Inferior parietal cortex (tissue), 1 donor: Measurements from ENCODE around the gene CUL4B.
"Not testable (repeated sequence)": the region's sequence is repeated elsewhere in the genome, so short reads cannot be mapped to it uniquely, and the experiment has no call there.

Experiments
- DNase-seq: peaks from one replicate; pipeline ENCODE4 v3.0.0-alpha.2; 2016; ENCODE audit errors: extremely low spot score

The CUL4B gene

DNA sequence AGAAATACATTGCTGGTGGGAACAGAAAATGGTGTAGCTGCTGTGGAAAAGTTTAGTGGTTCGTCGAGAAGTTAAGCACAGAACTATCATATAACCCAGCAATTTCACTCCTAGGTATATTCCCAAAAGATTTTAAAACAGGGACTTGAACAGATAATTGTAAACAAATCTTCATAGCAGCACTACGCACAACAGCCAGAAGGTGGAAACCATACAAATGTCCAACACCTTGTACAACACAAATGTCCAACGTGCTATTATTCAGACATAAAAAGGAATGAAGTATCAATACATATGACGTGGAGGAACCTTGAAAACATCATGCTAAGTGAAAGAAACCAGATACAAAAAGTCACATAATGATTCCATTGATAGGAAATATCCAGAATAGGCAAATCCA, 37.9 kb downstream of the CUL4B start:
- no peak for DNase-seq

DNA sequence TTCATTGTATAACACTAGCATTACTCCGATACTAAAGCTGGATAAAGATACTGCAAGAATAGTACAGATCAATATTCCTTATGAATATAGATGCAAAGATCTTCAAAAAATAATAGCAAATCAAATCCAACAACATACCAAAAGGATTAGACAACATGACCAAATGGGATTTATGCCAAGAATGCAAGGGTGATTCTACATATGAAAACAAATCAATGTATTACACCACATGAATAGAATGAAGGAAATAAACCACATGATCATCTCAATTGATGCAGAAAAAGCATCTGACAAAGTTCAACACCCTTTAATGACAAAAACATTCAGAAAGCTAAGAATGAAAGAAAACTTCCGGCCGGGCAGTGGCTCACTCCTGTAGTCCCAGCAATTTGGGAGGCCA, 42.8 kb downstream of the CUL4B start:
- DNase-seq: no peak

DNA sequence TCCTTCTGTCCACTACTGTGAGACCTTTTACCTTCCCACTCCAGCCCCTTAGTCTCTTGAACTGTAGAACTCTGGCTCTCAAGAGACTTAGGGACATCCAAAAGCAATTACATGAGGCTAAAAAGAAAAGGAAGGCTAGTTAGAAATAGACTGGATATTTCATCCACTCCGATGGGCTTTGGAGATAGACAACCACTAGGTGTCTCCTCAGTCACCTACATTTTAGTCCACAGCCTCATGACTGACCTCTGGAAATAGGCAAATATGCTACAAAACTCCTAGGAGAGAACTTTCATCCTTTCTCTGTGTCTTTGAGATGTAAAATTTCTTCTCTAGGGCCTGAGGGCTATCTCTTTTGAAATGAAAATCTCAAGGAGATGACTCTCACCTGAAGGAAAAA, 46.5 kb downstream of the CUL4B start:
- no peak for DNase-seq

DNA sequence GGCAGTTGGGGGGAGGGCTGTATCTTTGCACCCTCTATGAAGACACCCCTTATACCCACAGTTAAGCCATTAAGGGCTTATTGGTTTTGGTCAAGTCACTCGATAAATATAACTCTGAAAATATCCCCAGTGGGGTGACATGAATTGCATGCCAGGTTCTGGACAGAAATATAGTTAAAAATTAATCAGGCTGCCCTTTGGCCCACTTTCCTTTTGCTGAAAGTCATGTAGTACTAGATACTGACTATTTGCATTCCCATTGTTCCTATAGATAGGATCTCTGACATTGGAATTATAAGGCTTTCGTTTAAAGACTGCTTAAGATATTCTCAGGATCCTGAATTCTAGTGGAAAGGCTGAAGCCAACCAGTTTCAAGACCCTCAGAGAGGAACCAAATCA, 48.1 kb downstream of the CUL4B start:
- DNase-seq: no peak

DNA sequence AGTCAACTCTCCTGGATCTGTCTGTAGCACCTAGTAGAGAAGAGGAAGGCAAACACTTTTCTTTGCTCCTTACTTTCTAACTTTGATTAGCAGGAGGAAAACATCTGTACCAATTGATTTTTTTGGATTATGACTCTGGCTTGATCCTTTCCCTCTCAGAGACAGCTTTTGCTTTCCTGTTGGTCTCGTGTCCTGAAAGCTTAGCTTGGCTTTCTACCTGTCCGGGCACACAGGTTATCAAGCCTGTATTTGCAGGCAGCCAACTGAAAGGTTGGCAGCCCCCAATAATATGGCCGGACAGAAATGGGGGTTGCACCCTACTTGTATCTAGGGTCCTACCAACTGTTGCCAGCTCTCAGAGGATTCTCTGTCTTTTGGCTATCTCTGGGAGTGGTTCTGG, 48.5 kb downstream of the CUL4B start:
- DNase-seq: no peak

DNA sequence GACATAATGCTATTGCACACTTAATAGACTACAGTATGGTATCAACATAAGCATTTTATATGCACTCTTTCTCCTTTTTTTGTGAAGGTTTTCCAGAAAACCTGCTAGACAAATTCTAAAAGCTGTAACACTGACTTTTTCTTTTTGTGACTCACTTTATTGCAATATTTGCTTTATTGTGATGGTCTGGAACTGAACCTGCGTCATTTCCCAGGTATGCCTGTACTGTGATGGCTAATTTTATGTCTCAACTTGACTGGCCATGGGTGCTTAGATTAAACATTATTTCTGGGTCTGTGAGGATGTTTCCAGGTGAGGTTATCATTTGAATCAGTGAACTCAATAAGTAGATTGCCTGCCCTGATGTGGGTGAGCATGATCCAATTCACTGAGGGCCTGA, 56.2 kb downstream of the CUL4B start:
- DNase-seq: no peak

DNA sequence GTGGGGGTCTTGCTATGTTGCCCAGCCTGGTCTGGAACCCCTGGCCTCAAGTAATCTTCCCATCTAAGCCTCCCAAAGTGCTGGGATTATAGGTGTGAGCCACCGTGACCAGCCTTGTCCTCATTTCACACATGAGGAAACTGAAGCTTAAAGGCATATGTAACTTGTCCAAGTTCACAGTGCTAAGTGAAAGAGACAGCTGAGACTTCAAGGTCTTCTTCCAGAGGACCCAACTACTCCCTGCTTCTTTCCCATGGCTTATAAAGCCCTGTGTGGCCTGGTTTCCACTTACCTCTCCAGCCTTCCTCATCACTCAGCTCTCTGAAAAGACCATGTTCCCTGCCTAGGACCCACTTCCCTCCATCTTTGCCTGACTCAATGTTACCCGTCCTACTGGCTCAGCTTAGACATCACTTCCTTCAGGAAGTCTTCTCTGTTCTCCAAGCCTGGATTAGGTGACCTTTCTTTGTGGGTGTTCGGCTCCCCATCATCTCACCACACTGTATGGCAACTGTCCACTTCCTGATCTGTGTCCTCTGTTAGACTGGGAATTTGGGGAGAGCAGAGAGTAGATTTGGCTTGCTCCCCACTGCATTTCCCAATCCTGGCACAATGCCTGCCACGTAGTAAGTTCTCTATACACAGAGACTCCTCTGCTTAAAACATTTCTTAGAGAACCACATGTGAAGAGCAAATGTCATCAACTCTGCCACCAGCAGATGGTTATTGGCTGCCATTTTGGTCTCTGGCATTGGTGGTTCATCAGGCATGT, 61.3 kb downstream of the CUL4B start:
- no peak for DNase-seq

DNA sequence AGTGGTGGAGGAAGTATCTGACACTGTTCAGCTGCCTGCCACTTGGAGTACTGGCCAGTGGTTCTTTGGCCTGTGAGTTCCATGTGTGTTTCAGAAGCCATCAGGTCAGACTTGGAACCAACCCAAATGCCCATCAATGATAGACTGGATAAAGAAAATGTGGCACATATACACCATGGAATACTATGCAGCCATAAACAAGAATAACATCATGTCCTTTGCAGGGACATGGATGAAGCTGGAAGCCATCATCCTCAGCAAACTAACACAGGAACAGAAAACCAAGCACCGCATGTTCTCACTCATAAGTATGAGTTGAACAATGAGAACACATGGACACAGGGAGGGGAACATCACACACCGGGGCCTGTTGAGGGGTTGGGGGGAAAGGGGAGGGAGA, 70.6 kb downstream of the CUL4B start:
- DNase-seq: not testable (repeated sequence)

DNA sequence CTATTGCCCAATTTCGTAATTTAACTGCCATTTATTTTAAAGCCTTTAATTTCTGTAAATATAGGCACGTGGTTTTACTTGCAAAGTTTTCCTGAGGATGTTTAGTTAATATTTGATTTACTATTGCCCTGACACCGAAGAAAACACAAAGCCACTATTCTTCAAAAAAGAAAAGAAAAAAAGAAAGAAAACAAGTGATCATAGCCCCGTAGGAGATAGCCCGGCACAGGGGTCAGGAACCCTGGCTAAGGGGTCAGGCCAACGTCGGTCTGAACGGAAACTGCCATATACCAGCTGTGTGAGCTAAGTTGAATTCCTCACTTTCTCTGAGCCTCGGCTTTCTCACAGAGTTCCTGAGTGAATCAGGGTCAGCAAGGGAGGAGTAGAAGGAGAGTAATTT, 74.0 kb downstream of the CUL4B start:
- DNase-seq: no peak

DNA sequence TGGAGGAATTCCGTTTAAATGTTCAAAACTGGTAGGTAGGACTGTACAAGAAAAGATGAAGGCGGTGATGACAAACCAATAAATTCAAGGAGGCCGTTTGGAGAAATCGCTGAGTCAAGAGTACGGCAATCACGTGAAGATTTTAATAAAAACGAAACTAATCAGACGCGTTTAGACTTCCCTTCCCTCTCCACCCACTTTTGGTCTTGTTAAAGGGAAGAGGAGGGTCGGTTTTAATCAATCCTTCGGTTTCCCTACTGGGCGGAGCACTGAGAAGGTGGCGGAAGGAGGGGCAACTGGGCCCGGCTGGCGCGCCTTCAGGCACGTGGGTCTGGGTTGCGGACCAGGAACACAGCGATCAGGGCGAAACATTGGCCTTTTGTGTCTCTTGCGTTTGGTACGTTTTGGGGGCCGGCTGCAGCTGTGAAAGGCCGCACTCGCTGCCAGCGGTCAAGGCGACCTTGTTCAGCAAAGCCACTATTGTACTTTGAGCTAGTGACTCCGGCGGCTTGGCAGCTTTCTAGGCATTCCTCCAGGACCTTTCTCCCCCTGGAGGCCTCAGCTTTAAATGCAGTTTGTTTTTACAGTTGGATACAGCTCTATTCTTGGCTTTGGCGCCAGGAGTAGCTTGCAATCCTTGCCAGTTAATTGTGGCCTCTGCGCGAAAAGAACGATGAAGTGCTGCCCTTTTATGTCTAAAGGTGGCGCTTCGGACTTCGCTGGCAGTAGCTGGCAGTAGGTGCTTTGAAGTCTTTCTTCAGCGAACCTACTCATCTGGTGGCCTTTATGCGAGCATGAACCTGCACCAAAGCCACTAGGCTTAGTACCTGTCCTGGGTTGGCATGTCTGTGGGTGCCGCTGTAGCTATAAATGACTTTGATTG, 74.9 kb downstream of the CUL4B start:
- peak; percentile 82 for DNase-seq

DNA sequence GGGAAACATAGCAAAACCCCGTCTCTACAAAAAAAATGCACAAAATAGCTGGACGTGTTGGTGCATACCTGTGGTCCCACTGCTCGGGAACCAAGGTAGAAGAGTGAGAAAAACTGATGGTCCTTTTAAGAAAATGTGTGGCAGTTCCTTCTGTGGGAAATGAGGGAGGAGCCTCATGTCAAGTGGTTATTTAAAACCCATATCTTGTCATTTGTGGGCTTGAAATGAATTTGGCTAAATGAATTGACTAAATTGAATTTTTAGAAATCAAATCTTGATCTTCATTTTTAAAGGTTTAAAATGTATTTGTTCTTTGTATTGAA, 75.5 kb downstream of the CUL4B start:
- no peak for DNase-seq

DNA sequence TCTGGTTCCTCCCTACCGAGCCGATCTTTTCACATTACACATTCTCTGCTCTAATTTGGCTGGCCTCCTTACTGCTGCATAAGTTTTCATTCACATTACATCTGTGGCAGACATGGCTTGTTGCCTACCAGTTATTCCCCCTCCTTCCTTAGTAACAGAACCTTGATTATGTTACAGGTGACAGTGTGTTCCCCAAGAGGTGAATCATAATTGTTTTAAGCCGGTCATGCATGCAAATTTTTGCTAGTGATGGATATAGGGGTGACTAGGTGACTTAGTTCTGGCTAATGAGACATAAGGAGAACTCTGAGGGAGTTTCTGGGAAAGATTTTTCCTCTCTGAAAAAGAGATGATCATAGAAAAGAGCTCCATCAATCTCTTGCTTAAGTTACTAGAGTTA, 83.3 kb downstream of the CUL4B start:
- DNase-seq: no peak

DNA sequence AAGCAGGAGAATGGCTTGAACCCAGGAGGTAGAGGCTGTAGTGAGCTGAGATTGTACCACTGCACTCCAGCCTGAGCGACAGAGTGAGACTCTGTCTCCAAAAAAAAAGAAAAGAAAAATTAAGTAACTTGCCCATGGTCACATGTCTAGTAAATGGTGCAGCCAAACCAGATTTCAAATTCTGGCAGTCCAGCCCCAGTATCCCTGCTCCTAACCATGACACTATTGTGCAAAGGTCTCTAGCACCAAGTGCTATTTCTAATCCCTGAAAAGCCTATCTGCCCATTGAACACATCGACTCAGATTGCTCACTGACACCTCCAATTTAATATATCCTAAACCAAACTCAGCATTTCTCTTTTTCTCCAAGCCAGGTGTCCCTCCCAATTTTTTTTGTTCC, 84.0 kb downstream of the CUL4B start:
- no peak for DNase-seq

DNA sequence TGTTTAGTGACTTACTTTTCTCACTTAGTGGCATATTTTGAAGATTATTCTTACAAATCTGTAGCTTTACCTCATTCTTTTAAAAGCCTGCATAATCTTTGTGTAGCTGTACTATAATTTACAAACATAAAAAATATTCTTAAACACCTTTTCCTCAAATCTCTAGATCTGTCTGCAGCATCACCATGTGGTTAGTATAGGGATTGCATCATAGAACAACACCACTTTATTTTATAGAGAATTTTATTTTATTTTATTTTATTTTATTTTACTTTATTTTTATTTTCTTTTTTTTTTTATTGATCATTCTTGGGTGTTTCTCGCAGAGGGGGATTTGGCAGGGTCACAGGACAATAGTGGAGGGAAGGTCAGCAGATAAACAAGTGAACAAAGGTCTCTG, 85.3 kb downstream of the CUL4B start:
- DNase-seq: not testable (repeated sequence)
